Common myeloid progenitor, CD34-positive (primary cell): ENCODE data around the gene MBIP.

ENCODE experiments used
- CTCF ChIA-PET: fragments of 350-600 bp; sonication (Branson Sonifier 250); formaldehyde crosslinking; loops from one replicate; lab custom pipeline; 2021; ENCODE audit warnings: antibody characterized with exemption; lab: Charles Lee
- POLR2A ChIA-PET: fragments of 350-600 bp; sonication (Branson Sonifier 250); formaldehyde crosslinking; loops from one replicate; lab custom pipeline; 2021; ENCODE audit warnings: antibody characterized with exemption; lab: Charles Lee
- DNase-seq, 3 donors: peaks; one replicate each; pipeline versions ENCODE4 v3.0.0 to v3.0.0-alpha.2; 2013
- H3K27ac ChIP-seq, 2 experiments: 1 replicate in 1 of 2; 2 replicates in 1 of 2; pipeline ENCODE4 v1.7.0; 2013; ENCODE audit warnings: inconsistent platforms in 2 of 2, low read length in 2 of 2, mild to moderate bottlenecking in 2 of 2, low read depth in 1 of 2, moderate library complexity in 1 of 2; ENCODE audit not compliant: severe bottlenecking in 2 of 2, insufficient read depth in 1 of 2, poor library complexity in 1 of 2
- H3K27me3 ChIP-seq, 5 experiments: replicated peaks in 2 of 5; 1 replicate in 3 of 5; 2 replicates in 2 of 5; pipeline versions ENCODE4 v1.6.1 to v1.7.0; 2013; ENCODE audit warnings: low read length in 4 of 5, mild to moderate bottlenecking in 2 of 5, moderate library complexity in 2 of 5, inconsistent platforms in 1 of 5; ENCODE audit not compliant: insufficient read depth in 5 of 5, control insufficient read depth in 4 of 5
- H3K36me3 ChIP-seq, 4 experiments: 1 replicate in 2 of 4; 2 replicates in 2 of 4; pipeline versions ENCODE4 v1.6.1 to v1.7.0; 2013; ENCODE audit warnings: low read length in 3 of 4, control low read depth in 1 of 4, mild to moderate bottlenecking in 1 of 4; ENCODE audit not compliant: control insufficient read depth in 4 of 4, insufficient read depth in 4 of 4
- H3K4me1 ChIP-seq, 4 experiments: 1 replicate in 3 of 4; 2 replicates in 1 of 4; pipeline versions ENCODE4 v1.6.1 to v1.7.1; 2013; ENCODE audit warnings: low read length in 3 of 4, mild to moderate bottlenecking in 3 of 4, control low read depth in 1 of 4, inconsistent platforms in 1 of 4, moderate library complexity in 1 of 4; ENCODE audit not compliant: control insufficient read depth in 4 of 4, insufficient read depth in 4 of 4; ENCODE audit errors: control extremely low read depth in 1 of 4
- H3K4me3 ChIP-seq, 7 experiments: 1 replicate in 4 of 7; 2 replicates in 3 of 7; pipeline versions ENCODE4 v1.5.1 to v1.7.0; 2013; ENCODE audit warnings: mild to moderate bottlenecking in 7 of 7, low read length in 6 of 7, moderate library complexity in 6 of 7, inconsistent platforms in 2 of 7, low read depth in 2 of 7, control low read depth in 1 of 7; ENCODE audit not compliant: insufficient read depth in 4 of 7, control insufficient read depth in 1 of 7; ENCODE audit errors: extremely low read depth in 1 of 7
- H3K9me3 ChIP-seq, 5 experiments: 1 replicate in 4 of 5; 2 replicates in 1 of 5; pipeline versions ENCODE4 v1.6.1 to v1.7.1; 2013; ENCODE audit warnings: low read length in 4 of 5, mild to moderate bottlenecking in 2 of 5, inconsistent platforms in 1 of 5, low read depth in 1 of 5, moderate library complexity in 1 of 5; ENCODE audit not compliant: control insufficient read depth in 4 of 5, insufficient read depth in 2 of 5; ENCODE audit errors: control extremely low read depth in 1 of 5
- WGBS: methylation state at CpG from one replicate; pipeline ENCODE4 v1.1.5; 2013; ENCODE audit not compliant: insufficient coverage; 5-methylcytosine and 5-hydroxymethylcytosine counted together

Gene MBIP

GRCh38 chr14:36284971-36285595, 35.4 kb downstream of the MBIP start:
- Histone ChIP-seq H3K27ac (no peak overlapping the region), H3K9me3 (no peaks in the 10 kb centered on the region), H3K4me1 (peaks cover 0 to 4% (median 0%) of the 10 kb centered on the region in 4 experiments), H3K36me3 (no peaks in the 10 kb centered on the region), H3K27me3 (peaks cover 0 to 5% (median 0%) of the 10 kb centered on the region in 5 experiments), H3K4me3 (no peak overlapping the region)
- no peak for DNase-seq
- WGBS: 92% methylated on average over 2 of the region's 4 CpGs
- ChIA-PET POLR2A (no interaction called here), CTCF (interaction anchor here (1.4 kb wide), 1 partner anchor 9 kb away, joined by 3 read pairs; no protein-coding TSS in a partner anchor)

- Histone ChIP-seq H3K27me3 (peaks cover under 1 to 20% (median 4%) of the 10 kb centered on the region in 5 experiments), H3K4me3 (no peak overlapping the region), H3K36me3 (no peaks in the 10 kb centered on the region), H3K9me3 (no peaks in the 10 kb centered on the region), H3K4me1 (peaks cover 0 to 4% (median 0%) of the 10 kb centered on the region in 4 experiments), H3K27ac (no peak overlapping the region)
- WGBS: 100% methylated on average over 2 of the region's 2 CpGs
- DNase-seq: no peak
- CTCF ChIA-PET: no interaction called here
- POLR2A ChIA-PET: no interaction called here
These were observed 39.1 kb downstream of the MBIP start for GRCh38 chr14:36281309-36281708.

- Histone ChIP-seq H3K4me3 (no peak overlapping the region), H3K36me3 (no peaks in the 10 kb centered on the region), H3K9me3 (no peaks in the 10 kb centered on the region), H3K27me3 (peaks cover 8 to 32% (median 12%) of the 10 kb centered on the region in 5 experiments), H3K27ac (no peak overlapping the region), H3K4me1 (peaks cover 0 to 4% (median 0%) of the 10 kb centered on the region in 4 experiments)
- WGBS: 100% methylated on average over 4 of the region's 7 CpGs
- DNase-seq: no peak
- ChIA-PET CTCF (interaction anchor here (0.9 kb wide), 1 partner anchor 31 kb away, joined by 3 read pairs; no protein-coding TSS in a partner anchor), POLR2A (no interaction called here)
These were observed 40.9 kb downstream of the MBIP start for GRCh38 chr14:36279306-36280190.

GRCh38 chr14:36275741-36276140, 44.7 kb downstream of the MBIP start:
- WGBS: 100% methylated on average over 1 of the region's 3 CpGs
- peaks cover 0 to 11% (median 7%) of the 10 kb centered on the region in 4 experiments for H3K4me1 ChIP-seq
- CTCF ChIA-PET: interaction anchor here (0.6 to 1.6 kb wide), 3 partner anchors 9 to 37 kb away, joined by 3 to 5 read pairs (median 3); no protein-coding TSS in a partner anchor
- H3K36me3 ChIP-seq: no peaks in the 10 kb centered on the region
- no peak for DNase-seq
- H3K9me3 ChIP-seq: no peaks in the 10 kb centered on the region
- H3K27ac ChIP-seq: no peak overlapping the region
- H3K4me3 ChIP-seq: no peak overlapping the region
- peaks cover 17 to 68% (median 39%) of the 10 kb centered on the region in 5 experiments for H3K27me3 ChIP-seq
- POLR2A ChIA-PET: no interaction called here

- CTCF ChIA-PET: no interaction called here
- Histone ChIP-seq H3K36me3 (no peaks in the 10 kb centered on the region), H3K9me3 (no peaks in the 10 kb centered on the region), H3K27me3 (peaks cover 13 to 66% (median 35%) of the 10 kb centered on the region in 5 experiments), H3K4me3 (peak overlapping the region in 5 of 7 experiments; percentile 10 to 52 (median 19)), H3K4me1 (peaks cover 0 to 11% (median 7%) of the 10 kb centered on the region in 4 experiments), H3K27ac (no peak overlapping the region)
- DNase-seq: peak in 2 of 3 donors; percentile 31 to 47
- WGBS: 2% methylated on average over 20 of the region's 29 CpGs
- POLR2A ChIA-PET: interaction anchor here (0.5 to 0.6 kb wide), 2 partner anchors 197 to 437 kb away, joined by 3 read pairs; no protein-coding TSS in a partner anchor
These were observed 48.2 kb downstream of the MBIP start for GRCh38 chr14:36271939-36272907.

- H3K4me1 ChIP-seq: peaks cover 0 to 11% (median 7%) of the 10 kb centered on the region in 4 experiments
- H3K9me3 ChIP-seq: no peaks in the 10 kb centered on the region
- POLR2A ChIA-PET: interaction anchor here (0.6 kb wide), 1 partner anchor 198 kb away, joined by 3 read pairs; no protein-coding TSS in a partner anchor
- H3K4me3 ChIP-seq: no peak overlapping the region
- no CpG with 5 or more reads among the region's 1 CpG for WGBS
- CTCF ChIA-PET: no interaction called here
- no peaks in the 10 kb centered on the region for H3K36me3 ChIP-seq
- H3K27me3 ChIP-seq: peaks cover 13 to 59% (median 34%) of the 10 kb centered on the region in 5 experiments
- H3K27ac ChIP-seq: no peak overlapping the region
- DNase-seq: peak in 2 of 3 donors; percentile 38 to 55
These were observed 49.2 kb downstream of the MBIP start for GRCh38 chr14:36271222-36271621.
